Ovary (tissue), 9 donors: ENCODE results near the gene SUMF1. TPM values are rescaled to one million over a fixed set of nuclear protein-coding genes. Genes with fewer than 3 reads are reported as not detected.
"Not testable (repeated sequence)": the region's sequence is repeated elsewhere in the genome, so short reads cannot be mapped to it uniquely, and the experiment has no call there.

Source experiments
- DNase-seq, 5 donors: peaks; one replicate each; pipeline ENCODE4 v3.0.0-alpha.2; 2019 to 2020
- H3K27ac ChIP-seq, 2 donors: fragments of 200-600 bp; one replicate each; pipeline versions ENCODE4 v1.5.1 to v1.8.0; 2019 to 2022
- H3K27me3 ChIP-seq: fragments of 200-600 bp; one replicate; pipeline ENCODE4 v1.8.0; 2022
- H3K36me3 ChIP-seq: fragments of 200-600 bp; sonication (generic); one replicate; pipeline ENCODE4 v1.5.1; 2019
- H3K4me1 ChIP-seq: one replicate; pipeline ENCODE4 v1.8.1; 2013; ENCODE audit warnings: mild to moderate bottlenecking, moderate library complexity; ENCODE audit not compliant: insufficient read depth
- H3K4me3 ChIP-seq: fragments of 200-600 bp; sonication (generic); one replicate; pipeline ENCODE4 v1.5.1; 2017
- H3K9me3 ChIP-seq, 2 donors: fragments of 200-600 bp in 1 of 2; sonication (generic) in 1 of 2; one replicate each; pipeline versions ENCODE4 v1.5.1 to v1.8.1; 2013 to 2019; ENCODE audit warnings: mild to moderate bottlenecking in 1 of 2, moderate library complexity in 1 of 2
- EP300 ChIP-seq: sonication (generic); formaldehyde crosslinking; IDR thresholded peaks from one replicate; pipeline ENCODE4 v1.6.1; 2017; ENCODE audit warnings: antibody characterized with exemption
- POLR2A ChIP-seq: fragments of 450-650 bp; IDR thresholded peaks from one replicate; pipeline ENCODE4 v1.6.1; 2017; ENCODE audit warnings: antibody characterized with exemption, mild to moderate bottlenecking, moderate library complexity
- WGBS, 3 donors: extraction: QIAGEN DNeasy Blood & Tissue Kit in 1 of 3; methylation state at CpG; one replicate each; pipeline versions ENCODE4 v1.1.5 to v1.1.7; 2013 to 2017; 5-methylcytosine and 5-hydroxymethylcytosine counted together
- intact Hi-C, 4 donors: fragments of 100-400 bp; cut with DNase I; formaldehyde crosslinking; loops; one replicate each; pipeline versions ENCODE4 v1.11.0 to v1.15.1; 2022 to 2023
- polyA plus RNA-seq, 2 donors: library from polyadenylated mRNA; stranded (reverse); fragments of 200-250 nt in 1 of 2; fragments of 350-450 nt in 1 of 2; fragmentation: Illumina TruSeq in 1 of 2; extraction: RNeasy Lipid Tissue Mini Kit (QIAGEN cat#74804) in 1 of 2; gene quantifications; one replicate each; pipeline ENCODE4 v1.2.3, GENCODE V29; 2013 to 2014
- total RNA-seq, 7 donors: library from RNA; depleted of rRNA in 2 of 7; stranded (reverse); fragments of >200 nt in 2 of 7; fragmentation: NEBNext Ultra II Directional in 3 of 7; extraction: Animal tissue kit (Norgen Biotek cat#: 25700) in 3 of 7; gene quantifications; one replicate each; pipeline versions ENCODE4 v1.1.0 to v1.2.4, GENCODE V29; 2016 to 2023
- TF ChIP-seq, protein P1 (sequence below), 3 donors: fragments of 450-650 bp in 2 of 3; fragments of 200-600 bp in 1 of 3; IDR thresholded peaks; one replicate each; pipeline versions ENCODE4 v1.5.1 to v1.8.0; 2016 to 2022; ENCODE audit warnings: antibody characterized with exemption in 3 of 3, mild to moderate bottlenecking in 1 of 3
- donor health status: DM: no; HTN: no; CAD: no; lungs with moderate emphysema.
- donor health status: DM: no; HTN: no; CAD: no.
- donor health status: Bipolar disorder and iron deficiency.
- donor health status: DM: yes; HTN: yes; CAD: no.
- donor health status: DM: no; HTN: no; CAD: no.
- donor health status: DM: yes; HTN: yes; CAD: no.

Gene SUMF1
- total and polyA plus RNA-seq, 9 donors = 17.6 to 57.2 (median 24.7) TPM

DNA sequence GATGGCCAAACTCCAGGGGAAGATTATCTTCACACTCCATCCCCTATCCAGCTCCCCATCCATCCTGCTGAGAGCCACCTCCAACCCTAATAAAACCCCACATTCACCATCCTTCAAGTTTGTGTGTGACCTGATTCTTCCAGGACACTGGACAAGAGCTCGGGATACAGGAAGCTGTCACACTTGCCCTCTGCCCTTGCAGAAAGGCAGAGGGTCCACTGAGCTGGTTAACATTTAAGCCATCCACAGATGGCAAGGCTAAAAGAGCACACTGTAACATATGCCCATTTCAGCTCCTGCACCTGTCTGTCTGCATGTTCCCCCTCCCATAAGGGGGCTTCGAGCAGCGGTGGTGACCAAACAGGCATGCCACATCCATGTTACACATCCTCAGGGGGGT lies 134.1 kb downstream of the SUMF1 start:
- 89 to 96% (median 95%) methylated on average over 3 of the region's 3 CpGs for WGBS, 3 donors
- intact Hi-C loops = no loop called here
- Histone ChIP-seq H3K9me3 (no peaks in the 10 kb centered on the region), H3K4me1 (peaks cover 10% of the 10 kb centered on the region), H3K36me3 (no peaks in the 10 kb centered on the region), H3K27me3 (no peaks in the 10 kb centered on the region), H3K4me3 (no peak overlapping the region), H3K27ac (no peak overlapping the region)
- DNase-seq = no peak
- TF ChIP-seq EP300 = no peak
- no peak for TF ChIP-seq POLR2A
- TF ChIP-seq, protein P1, sequence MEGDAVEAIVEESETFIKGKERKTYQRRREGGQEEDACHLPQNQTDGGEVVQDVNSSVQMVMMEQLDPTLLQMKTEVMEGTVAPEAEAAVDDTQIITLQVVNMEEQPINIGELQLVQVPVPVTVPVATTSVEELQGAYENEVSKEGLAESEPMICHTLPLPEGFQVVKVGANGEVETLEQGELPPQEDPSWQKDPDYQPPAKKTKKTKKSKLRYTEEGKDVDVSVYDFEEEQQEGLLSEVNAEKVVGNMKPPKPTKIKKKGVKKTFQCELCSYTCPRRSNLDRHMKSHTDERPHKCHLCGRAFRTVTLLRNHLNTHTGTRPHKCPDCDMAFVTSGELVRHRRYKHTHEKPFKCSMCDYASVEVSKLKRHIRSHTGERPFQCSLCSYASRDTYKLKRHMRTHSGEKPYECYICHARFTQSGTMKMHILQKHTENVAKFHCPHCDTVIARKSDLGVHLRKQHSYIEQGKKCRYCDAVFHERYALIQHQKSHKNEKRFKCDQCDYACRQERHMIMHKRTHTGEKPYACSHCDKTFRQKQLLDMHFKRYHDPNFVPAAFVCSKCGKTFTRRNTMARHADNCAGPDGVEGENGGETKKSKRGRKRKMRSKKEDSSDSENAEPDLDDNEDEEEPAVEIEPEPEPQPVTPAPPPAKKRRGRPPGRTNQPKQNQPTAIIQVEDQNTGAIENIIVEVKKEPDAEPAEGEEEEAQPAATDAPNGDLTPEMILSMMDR (IDR thresholded peaks at IDR 0.05) = no peak

DNA sequence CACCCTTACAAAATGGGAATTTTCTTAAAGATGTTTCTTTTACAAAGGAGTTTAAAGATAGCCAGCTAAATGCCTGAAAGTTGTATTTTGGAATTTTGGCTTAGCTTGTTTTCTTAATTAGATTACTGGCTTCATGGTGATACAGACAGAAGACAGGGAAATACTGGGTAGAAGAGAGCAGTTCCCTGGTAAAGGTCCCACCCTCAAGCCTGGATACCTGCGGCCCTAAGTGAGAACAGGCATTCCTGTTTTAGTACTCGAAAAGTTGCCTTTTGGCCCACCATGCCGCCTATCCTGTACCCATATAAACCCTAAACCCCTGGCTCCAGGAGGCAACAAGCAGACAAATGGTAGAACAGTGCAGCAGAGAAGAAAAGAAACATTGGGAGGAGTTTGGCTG lies 134.5 kb downstream of the SUMF1 start:
- no peak for DNase-seq
- Histone ChIP-seq H3K36me3 (no peaks in the 10 kb centered on the region), H3K4me3 (no peak overlapping the region), H3K27ac (no peak overlapping the region), H3K4me1 (peaks cover 10% of the 10 kb centered on the region), H3K9me3 (no peaks in the 10 kb centered on the region), H3K27me3 (no peaks in the 10 kb centered on the region)
- intact Hi-C loops = no loop called here
- TF ChIP-seq POLR2A (no peak), EP300 (no peak)
- TF ChIP-seq, protein P1 (IDR thresholded peaks at IDR 0.05) = no peak
- WGBS, 3 donors = 86 to 93% (median 91%) methylated on average over 3 of the region's 3 CpGs

DNA sequence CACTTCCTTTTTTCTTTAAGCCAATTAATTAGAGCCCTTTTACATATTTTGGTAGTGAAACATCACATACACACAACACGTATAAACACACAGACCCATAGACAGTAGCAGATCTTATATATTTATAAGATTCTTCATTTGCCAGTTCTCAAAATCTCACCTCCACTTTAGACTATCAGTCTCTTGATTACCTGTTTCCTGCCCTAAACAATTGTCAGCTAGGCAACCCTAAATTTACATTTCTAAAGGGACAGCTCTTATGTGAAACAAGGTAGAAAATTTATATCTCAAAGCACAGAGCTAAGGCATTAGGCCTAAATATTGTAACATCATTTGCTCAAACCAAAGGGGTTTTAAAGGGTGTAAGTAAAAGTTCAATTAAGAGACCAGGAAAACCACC lies 135.0 kb downstream of the SUMF1 start:
- intact Hi-C loops = no loop called here
- WGBS, 3 donors = 94 to 97% (median 95%) methylated on average over 1 of the region's 1 CpG
- TF ChIP-seq EP300 = no peak
- TF ChIP-seq POLR2A = no peak
- TF ChIP-seq, protein P1 (IDR thresholded peaks at IDR 0.05) = no peak

DNA sequence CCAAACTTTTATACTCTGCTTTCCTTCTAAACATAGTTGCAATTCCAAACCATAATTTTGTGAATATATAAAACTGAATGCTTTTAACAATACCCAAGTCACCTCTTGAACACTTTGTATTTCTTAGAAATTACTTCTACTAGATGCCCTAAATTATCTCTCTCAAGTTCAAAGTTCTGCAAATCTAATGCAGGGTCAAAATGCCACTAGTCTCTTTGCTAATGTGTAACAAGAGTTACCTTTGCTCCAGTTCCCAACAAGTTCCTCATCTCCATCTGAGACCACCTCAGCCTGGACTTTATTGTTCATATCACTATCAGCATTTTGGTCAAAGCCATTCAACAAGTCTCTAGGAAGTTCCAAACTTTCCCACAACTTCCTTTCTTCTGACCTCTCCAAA lies 137.3 kb downstream of the SUMF1 start:
- H3K9me3 ChIP-seq, H3K4me1 ChIP-seq, H3K4me3 ChIP-seq, DNase-seq, H3K36me3 ChIP-seq, H3K27ac ChIP-seq, intact Hi-C loops, H3K27me3 ChIP-seq: not testable (repeated sequence)

More for the DNA sequence above, 135.0 kb downstream of the SUMF1 start:
- H3K4me3 ChIP-seq = no peak overlapping the region
- DNase-seq = no peak
- H3K27ac ChIP-seq = no peak overlapping the region
- H3K9me3 ChIP-seq = no peaks in the 10 kb centered on the region
- H3K36me3 ChIP-seq = no peaks in the 10 kb centered on the region
- H3K4me1 ChIP-seq = peaks cover 7% of the 10 kb centered on the region
- H3K27me3 ChIP-seq = no peaks in the 10 kb centered on the region

DNA sequence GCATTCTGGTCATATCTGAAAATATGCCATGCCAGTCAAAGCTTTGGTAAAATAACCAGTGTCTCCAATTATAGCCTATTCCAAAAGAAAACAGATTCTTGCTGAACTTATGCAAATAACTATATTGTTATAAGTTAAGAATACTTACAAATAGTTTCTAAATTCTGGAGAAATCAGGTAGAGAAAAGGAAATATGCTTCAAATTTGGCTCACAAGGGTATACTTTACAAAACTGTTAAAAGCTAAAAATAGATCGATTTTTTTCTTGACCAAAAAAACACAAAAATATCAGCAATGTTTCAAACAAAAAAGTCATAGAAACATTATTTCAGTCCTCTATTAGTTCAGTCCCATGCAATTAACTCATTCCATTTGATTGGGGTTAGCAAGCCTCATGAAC lies 140.2 kb downstream of the SUMF1 start:
- 95 to 98% (median 97%) methylated on average over 1 of the region's 1 CpG for WGBS, 3 donors
- Histone ChIP-seq H3K36me3 (no peaks in the 10 kb centered on the region), H3K4me1 (no peaks in the 10 kb centered on the region), H3K4me3 (no peak overlapping the region), H3K9me3 (no peaks in the 10 kb centered on the region), H3K27ac (no peak overlapping the region), H3K27me3 (no peaks in the 10 kb centered on the region)
- no peak for DNase-seq
- TF ChIP-seq EP300 (no peak), POLR2A (no peak)
- intact Hi-C loops = no loop called here
